22Rv1 (cell line): ENCODE results near the gene SPATS2L.

Experiments used
- H3K27ac ChIP-seq: fragments of 450-650 bp; 2 replicates; pipeline ENCODE4 v1.5.1; 2017
- CTCF ChIP-seq: fragments of 450-650 bp; IDR thresholded peaks from 2 replicates; pipeline ENCODE4 v1.5.1; 2017; ENCODE audit warnings: mild to moderate bottlenecking
- ZFX ChIP-seq: fragments of 450-650 bp; IDR thresholded peaks from 2 replicates; pipeline ENCODE4 v1.6.1; 2017; ENCODE audit warnings: antibody characterized with exemption, borderline replicate concordance

SPATS2L gene

GRCh38 chr2:200455958-200456421 lies 149.5 kb downstream of the SPATS2L start:
- H3K27ac ChIP-seq, result no peak overlapping the region
- no peak for TF ChIP-seq ZFX
- TF ChIP-seq CTCF, result no peak

GRCh38 chr2:200456567-200456966 lies 150.1 kb downstream of the SPATS2L start:
- no peak overlapping the region for H3K27ac ChIP-seq
- TF ChIP-seq CTCF (no peak), ZFX (no peak)

GRCh38 chr2:200459101-200459500 lies 152.6 kb downstream of the SPATS2L start:
- no peak overlapping the region for H3K27ac ChIP-seq
- TF ChIP-seq CTCF (no peak), ZFX (no peak)

- TF ChIP-seq CTCF (no peak), ZFX (no peak)
- H3K27ac ChIP-seq, result no peak overlapping the region
These were observed 155.6 kb downstream of the SPATS2L start for GRCh38 chr2:200461846-200462710.

- no peak overlapping the region for H3K27ac ChIP-seq
- no peak for TF ChIP-seq ZFX
- TF ChIP-seq CTCF, result no peak
These were observed 157.0 kb downstream of the SPATS2L start for GRCh38 chr2:200463452-200463851.

GRCh38 chr2:200466425-200467418 lies 160.2 kb downstream of the SPATS2L start:
- no peak for TF ChIP-seq ZFX
- TF ChIP-seq CTCF, result no peak
- H3K27ac ChIP-seq, result no peak overlapping the region
